Keratinocyte (primary cell): ENCODE measurements around the gene C2orf92. TPM values are rescaled to one million over a fixed set of nuclear protein-coding genes. Genes with fewer than 3 reads are reported as not detected.
A peak's percentile ranks its signal among the peaks of the same experiment; 100 is the strongest.

Source experiments
- DNase-seq: peaks from one replicate; pipeline ENCODE4 v3.0.0-alpha.2; 2011; ENCODE audit warnings: low read depth, missing footprints, low spot score
- FAIRE-seq: peaks from 2 replicates; lab custom pipeline; 2011; peaks lifted over from hg19 to GRCh38; lab: Jason Lieb, UNC
- H2AFZ ChIP-seq: 2 replicates; pipeline ENCODE4 v1.6.0; 2012; ENCODE audit warnings: low read length, control low read depth, inconsistent platforms; ENCODE audit not compliant: control insufficient read depth
- H3K27ac ChIP-seq: 2 replicates; pipeline ENCODE4 v1.5.1; 2011; ENCODE audit warnings: low read length; ENCODE audit not compliant: control insufficient read depth, insufficient read depth
- H3K27me3 ChIP-seq: 3 replicates; pipeline ENCODE4 v1.6.0; 2011; ENCODE audit warnings: low read length; ENCODE audit not compliant: control insufficient read depth, insufficient read depth; ENCODE audit errors: extremely low read depth
- H3K36me3 ChIP-seq, 2 experiments: 2 replicates in 1 of 2; 3 replicates in 1 of 2; pipeline ENCODE4 v1.5.1; 2011; ENCODE audit warnings: low read length in 2 of 2, mild to moderate bottlenecking in 1 of 2; ENCODE audit not compliant: control insufficient read depth in 2 of 2, insufficient read depth in 2 of 2; ENCODE audit errors: extremely low read depth in 1 of 2
- H3K4me1 ChIP-seq: 3 replicates; pipeline ENCODE4 v1.5.1; 2011; ENCODE audit warnings: low read length; ENCODE audit not compliant: control insufficient read depth, insufficient read depth; ENCODE audit errors: extremely low read depth
- H3K4me2 ChIP-seq: 3 replicates; pipeline ENCODE4 v1.6.0; 2011; ENCODE audit warnings: low read depth, low read length; ENCODE audit not compliant: control insufficient read depth, insufficient read depth; ENCODE audit errors: extremely low read depth
- H3K4me3 ChIP-seq, 3 experiments: fragments of 200-600 bp in 1 of 3; sonication (generic) in 1 of 3; 2 replicates in 2 of 3; 3 replicates in 1 of 3; pipeline ENCODE4 v1.5.1; 2011 to 2016; ENCODE audit warnings: low read length in 3 of 3, mild to moderate bottlenecking in 3 of 3, control low read depth in 2 of 3, inconsistent platforms in 1 of 3, low read depth in 1 of 3, mixed read lengths in 1 of 3, mixed run types in 1 of 3, moderate library complexity in 1 of 3; ENCODE audit not compliant: control insufficient read depth in 2 of 3, insufficient read depth in 2 of 3; ENCODE audit errors: extremely low read depth in 1 of 3
- H3K79me2 ChIP-seq: 2 replicates; pipeline ENCODE4 v1.6.0; 2012; ENCODE audit warnings: low read length; ENCODE audit not compliant: control insufficient read depth, insufficient read depth
- H3K9ac ChIP-seq: 3 replicates; pipeline ENCODE4 v1.6.0; 2011; ENCODE audit warnings: low read length; ENCODE audit not compliant: control insufficient read depth, insufficient read depth; ENCODE audit errors: extremely low read depth
- H3K9me1 ChIP-seq: 3 replicates; pipeline ENCODE4 v1.6.0; 2011; ENCODE audit warnings: low read length; ENCODE audit not compliant: control insufficient read depth, insufficient read depth; ENCODE audit errors: extremely low read depth
- H3K9me3 ChIP-seq: 2 replicates; pipeline ENCODE4 v1.5.1; 2012; ENCODE audit warnings: low read depth, low read length; ENCODE audit not compliant: control insufficient read depth
- H4K20me1 ChIP-seq: 3 replicates; pipeline ENCODE4 v1.6.0; 2011; ENCODE audit warnings: low read length; ENCODE audit not compliant: control insufficient read depth, insufficient read depth; ENCODE audit errors: extremely low read depth
- EZH2 ChIP-seq: IDR thresholded peaks from one replicate; pipeline ENCODE4 v1.6.1; 2012; ENCODE audit warnings: inconsistent platforms, mild to moderate bottlenecking, low read length, moderate library complexity
- dilution Hi-C: fragments of 300-500 bp; cut with MboI; formaldehyde crosslinking; loops from one replicate; pipeline ENCODE4 v1.7.0; 2020; ENCODE audit warnings: low sequenced_read_pairs; ENCODE audit not compliant: extremely low pct_ligation_motif_present
- polyA plus RNA-seq, 5 experiments: library from polyadenylated mRNA; depleted of rRNA in 3 of 5; stranded (reverse) in 3 of 5; stranded (forward) in 1 of 5; unstranded in 1 of 5; fragments of >200 nt; gene quantifications; 1 replicate in 1 of 5; 2 replicates in 3 of 5; 3 replicates in 1 of 5; pipeline versions ENCODE4 v1.2.1 to v1.2.3, GENCODE V29; 2011 to 2012; ENCODE audit warnings: missing spikeins in 2 of 5, low read depth in 1 of 5, low replicate concordance in 1 of 5
- TF ChIP-seq, protein P1 (sequence below), 3 experiments: IDR thresholded peaks in 1 of 3; conservative IDR thresholded peaks in 1 of 3; optimal IDR thresholded peaks in 1 of 3; 2 replicates in 2 of 3; 3 replicates in 1 of 3; pipeline versions ENCODE3 to v1.5.1; 2011; ENCODE audit warnings: low read length in 3 of 3, mild to moderate bottlenecking in 3 of 3, moderate library complexity in 2 of 3, control low read depth in 1 of 3, inconsistent platforms in 1 of 3; ENCODE audit not compliant: insufficient read depth in 2 of 3; ENCODE audit errors: extremely low read depth in 1 of 3

The C2orf92 gene
- polyA plus RNA-seq, 1 donor (not counting 4 experiments of a cell fraction or from before 2014, with no cell fraction given): 1.6 TPM

DNA sequence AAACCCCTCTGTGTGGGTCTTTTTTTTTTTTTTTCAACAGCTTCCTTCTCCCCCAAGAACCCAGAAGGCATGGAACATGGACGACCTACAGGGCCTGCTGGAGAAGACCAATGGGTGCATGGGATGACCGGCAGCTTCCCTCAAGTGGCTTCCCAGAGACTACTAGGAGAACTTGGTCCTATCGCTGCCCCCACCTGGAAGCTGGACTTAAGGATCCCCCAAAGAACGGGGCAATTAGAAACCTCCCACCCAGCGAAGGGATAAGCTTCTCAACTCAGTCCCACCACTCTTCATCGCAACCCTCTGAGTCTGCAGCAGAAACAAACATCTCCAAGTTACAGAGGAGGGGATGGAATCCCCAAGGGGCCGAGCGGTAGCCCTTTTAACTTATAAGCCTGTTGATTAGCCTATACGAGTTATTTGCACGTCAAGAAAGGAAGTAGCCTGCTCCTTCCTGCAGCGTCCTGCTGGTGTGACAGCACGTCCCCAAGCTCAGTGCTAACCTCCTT, 7.1 kb upstream of the C2orf92 start:
- Histone ChIP-seq H3K79me2 (peaks cover 26% of the 10 kb centered on the region), H3K27me3 (no peaks in the 10 kb centered on the region), H3K4me1 (peaks cover 9% of the 10 kb centered on the region), H3K4me3 (peak overlapping the region; percentile 65 to 87 (median 82)), H3K9ac (peak overlapping the region; percentile 83), H3K9me1 (no peaks in the 10 kb centered on the region), H4K20me1 (no peaks in the 10 kb centered on the region), H3K9me3 (no peaks in the 10 kb centered on the region), H3K36me3 (peaks cover 12 to 14% of the 10 kb centered on the region in 2 experiments), H3K27ac (peak overlapping the region; percentile 89), H2AFZ (no peak overlapping the region), H3K4me2 (peak overlapping the region; percentile 74)
- no peak for DNase-seq
- FAIRE-seq: no peak
- dilution Hi-C loops: no loop called here
- TF ChIP-seq EZH2: no peak
- TF ChIP-seq, protein P1, sequence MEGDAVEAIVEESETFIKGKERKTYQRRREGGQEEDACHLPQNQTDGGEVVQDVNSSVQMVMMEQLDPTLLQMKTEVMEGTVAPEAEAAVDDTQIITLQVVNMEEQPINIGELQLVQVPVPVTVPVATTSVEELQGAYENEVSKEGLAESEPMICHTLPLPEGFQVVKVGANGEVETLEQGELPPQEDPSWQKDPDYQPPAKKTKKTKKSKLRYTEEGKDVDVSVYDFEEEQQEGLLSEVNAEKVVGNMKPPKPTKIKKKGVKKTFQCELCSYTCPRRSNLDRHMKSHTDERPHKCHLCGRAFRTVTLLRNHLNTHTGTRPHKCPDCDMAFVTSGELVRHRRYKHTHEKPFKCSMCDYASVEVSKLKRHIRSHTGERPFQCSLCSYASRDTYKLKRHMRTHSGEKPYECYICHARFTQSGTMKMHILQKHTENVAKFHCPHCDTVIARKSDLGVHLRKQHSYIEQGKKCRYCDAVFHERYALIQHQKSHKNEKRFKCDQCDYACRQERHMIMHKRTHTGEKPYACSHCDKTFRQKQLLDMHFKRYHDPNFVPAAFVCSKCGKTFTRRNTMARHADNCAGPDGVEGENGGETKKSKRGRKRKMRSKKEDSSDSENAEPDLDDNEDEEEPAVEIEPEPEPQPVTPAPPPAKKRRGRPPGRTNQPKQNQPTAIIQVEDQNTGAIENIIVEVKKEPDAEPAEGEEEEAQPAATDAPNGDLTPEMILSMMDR (optimal IDR thresholded peaks at IDR 0.05 in 1 of 3, IDR thresholded peaks at IDR 0.05 in 1 of 3, conservative IDR thresholded peaks at IDR 0.05 in 1 of 3; ENCODE audit: extremely low read depth in 1 of 3, insufficient read depth in 2 of 3, low read length in 3 of 3): no peak

DNA sequence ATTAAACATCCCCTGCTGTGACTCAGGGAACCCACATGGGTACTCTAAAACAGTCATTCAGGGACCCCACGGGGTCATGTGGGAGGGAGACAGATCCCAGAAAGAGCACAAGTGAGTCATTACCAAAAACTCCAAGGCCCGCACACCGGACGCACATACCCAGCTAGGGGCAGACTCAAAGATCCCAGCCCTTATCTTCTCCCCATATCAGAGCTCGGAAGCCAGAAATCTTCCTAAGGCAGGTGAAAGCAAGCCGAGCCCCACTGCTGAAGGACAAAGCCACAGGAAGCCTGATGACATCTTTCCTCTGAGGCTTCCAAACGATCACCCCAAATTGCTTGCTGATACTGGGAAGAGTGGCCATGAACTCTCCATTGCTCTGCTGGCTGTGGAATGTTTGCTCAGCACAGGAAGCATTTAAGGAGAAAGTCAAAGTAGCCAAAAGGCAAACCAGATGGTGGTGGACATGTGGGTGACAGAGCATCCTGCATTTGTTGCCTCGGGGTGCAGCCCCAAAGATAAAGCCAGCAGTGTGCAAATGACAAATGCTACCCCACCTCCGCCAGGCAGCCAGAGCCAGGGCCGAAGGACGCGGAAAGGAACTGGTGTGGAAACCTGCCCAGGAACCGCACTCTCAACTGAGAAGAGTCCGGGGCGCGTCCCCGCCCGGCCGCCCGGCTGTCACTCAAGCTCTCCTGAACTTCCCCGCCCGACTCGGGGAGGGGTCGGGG, 6.5 kb upstream of the C2orf92 start:
- no peaks in the 10 kb centered on the region for H3K9me1 ChIP-seq
- H4K20me1 ChIP-seq: no peaks in the 10 kb centered on the region
- TF ChIP-seq, protein P1 (optimal IDR thresholded peaks at IDR 0.05 in 1 of 3, IDR thresholded peaks at IDR 0.05 in 1 of 3, conservative IDR thresholded peaks at IDR 0.05 in 1 of 3; ENCODE audit: extremely low read depth in 1 of 3, insufficient read depth in 2 of 3, low read length in 3 of 3): no peak
- TF ChIP-seq EZH2: no peak
- H3K27ac ChIP-seq: peak overlapping the region; percentile 89
- dilution Hi-C loops: no loop called here
- H2AFZ ChIP-seq: peak overlapping the region; percentile 30
- peaks cover 9% of the 10 kb centered on the region for H3K4me1 ChIP-seq
- no peaks in the 10 kb centered on the region for H3K27me3 ChIP-seq
- H3K79me2 ChIP-seq: peaks cover 26% of the 10 kb centered on the region
- peak overlapping the region; percentile 65 to 87 (median 82) for H3K4me3 ChIP-seq
- peaks cover 11 to 14% of the 10 kb centered on the region in 2 experiments for H3K36me3 ChIP-seq
- H3K9me3 ChIP-seq: no peaks in the 10 kb centered on the region
- DNase-seq (no peak), FAIRE-seq (peak; percentile 49)
- H3K4me2 ChIP-seq: peak overlapping the region; percentile 74
- peak overlapping the region; percentile 83 for H3K9ac ChIP-seq
